GM12864 (cell line): ENCODE measurements around the gene WIPF2.

Source experiments
- DNase-seq: peaks from one replicate; pipeline ENCODE4 v3.0.0-alpha.2; 2011; ENCODE audit warnings: low read depth
- H3K4me3 ChIP-seq: 2 replicates; pipeline ENCODE4 v1.5.1; 2011; ENCODE audit warnings: mild to moderate bottlenecking, low read depth, low read length, control low read depth
- TF ChIP-seq, protein P1 (sequence below): IDR thresholded peaks from 2 replicates; pipeline ENCODE4 v1.5.1; 2011; ENCODE audit warnings: low read depth, mild to moderate bottlenecking, moderate library complexity, low read length, control low read depth, inconsistent platforms; ENCODE audit errors: missing control alignments

Gene WIPF2

DNA sequence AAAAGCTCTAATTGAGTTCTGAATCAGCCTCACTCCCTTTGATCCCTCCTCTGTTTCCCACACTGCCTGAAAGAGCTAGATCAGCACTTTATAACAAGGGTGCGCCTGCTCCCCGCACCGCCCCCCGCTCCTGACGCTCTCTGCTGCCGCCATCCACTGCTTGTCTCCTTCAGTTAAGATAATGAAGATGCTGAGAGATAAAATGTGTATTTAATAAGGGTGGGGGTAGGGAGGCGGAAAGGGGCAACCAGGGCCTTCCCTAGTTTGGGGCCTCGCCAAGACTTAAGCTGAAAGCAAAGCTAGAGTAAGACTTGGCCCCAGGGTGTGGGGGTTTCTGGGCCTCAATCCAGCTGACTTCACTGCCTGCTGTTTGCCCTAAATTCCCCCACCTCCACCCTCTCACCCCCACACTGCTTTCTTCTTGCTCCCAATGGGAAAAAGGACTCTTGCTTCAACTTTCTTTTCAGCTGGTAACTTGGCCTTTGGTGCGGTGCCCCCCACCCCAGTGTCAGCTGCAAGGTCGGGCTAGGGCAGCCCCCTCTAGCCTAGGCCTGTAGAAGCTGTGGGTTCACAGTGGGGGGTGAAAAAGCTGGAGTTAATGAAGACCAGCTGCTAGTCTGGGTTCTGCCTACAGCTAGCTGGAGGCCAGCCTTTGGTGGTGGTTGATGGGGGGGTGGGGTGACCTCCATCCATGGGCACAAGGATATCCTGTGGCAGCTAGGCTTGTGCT, 88.1 kb downstream of the WIPF2 start:
- no peak overlapping the region for H3K4me3 ChIP-seq
- TF ChIP-seq, protein P1, sequence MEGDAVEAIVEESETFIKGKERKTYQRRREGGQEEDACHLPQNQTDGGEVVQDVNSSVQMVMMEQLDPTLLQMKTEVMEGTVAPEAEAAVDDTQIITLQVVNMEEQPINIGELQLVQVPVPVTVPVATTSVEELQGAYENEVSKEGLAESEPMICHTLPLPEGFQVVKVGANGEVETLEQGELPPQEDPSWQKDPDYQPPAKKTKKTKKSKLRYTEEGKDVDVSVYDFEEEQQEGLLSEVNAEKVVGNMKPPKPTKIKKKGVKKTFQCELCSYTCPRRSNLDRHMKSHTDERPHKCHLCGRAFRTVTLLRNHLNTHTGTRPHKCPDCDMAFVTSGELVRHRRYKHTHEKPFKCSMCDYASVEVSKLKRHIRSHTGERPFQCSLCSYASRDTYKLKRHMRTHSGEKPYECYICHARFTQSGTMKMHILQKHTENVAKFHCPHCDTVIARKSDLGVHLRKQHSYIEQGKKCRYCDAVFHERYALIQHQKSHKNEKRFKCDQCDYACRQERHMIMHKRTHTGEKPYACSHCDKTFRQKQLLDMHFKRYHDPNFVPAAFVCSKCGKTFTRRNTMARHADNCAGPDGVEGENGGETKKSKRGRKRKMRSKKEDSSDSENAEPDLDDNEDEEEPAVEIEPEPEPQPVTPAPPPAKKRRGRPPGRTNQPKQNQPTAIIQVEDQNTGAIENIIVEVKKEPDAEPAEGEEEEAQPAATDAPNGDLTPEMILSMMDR: no peak
- DNase-seq: no peak

DNA sequence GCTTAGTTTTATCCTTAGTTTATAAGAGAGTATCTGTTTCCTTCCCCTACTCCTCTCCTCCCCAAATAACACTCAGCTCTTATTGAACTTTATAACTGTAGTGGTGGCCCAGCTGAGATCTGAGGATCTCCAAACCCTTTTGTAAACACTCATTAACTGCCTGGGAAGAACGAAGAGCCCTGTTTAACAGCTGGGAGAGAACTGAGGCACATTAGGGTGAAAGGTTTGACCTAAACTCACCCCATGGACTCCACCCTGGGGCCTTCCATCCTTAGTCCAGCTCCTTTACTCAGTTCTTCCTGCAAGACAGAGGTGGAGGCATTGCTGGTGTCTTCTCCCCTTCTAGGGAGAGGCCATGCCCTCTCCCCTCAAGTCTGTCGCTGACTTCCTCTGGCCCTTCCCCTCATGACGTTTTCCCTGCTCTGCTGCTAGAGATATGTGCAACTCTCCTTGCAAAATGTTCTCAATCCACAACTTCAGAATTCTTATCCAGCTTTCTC, 88.7 kb downstream of the WIPF2 start:
- H3K4me3 ChIP-seq: no peak overlapping the region
- no peak for DNase-seq
- TF ChIP-seq, protein P1: no peak

DNA sequence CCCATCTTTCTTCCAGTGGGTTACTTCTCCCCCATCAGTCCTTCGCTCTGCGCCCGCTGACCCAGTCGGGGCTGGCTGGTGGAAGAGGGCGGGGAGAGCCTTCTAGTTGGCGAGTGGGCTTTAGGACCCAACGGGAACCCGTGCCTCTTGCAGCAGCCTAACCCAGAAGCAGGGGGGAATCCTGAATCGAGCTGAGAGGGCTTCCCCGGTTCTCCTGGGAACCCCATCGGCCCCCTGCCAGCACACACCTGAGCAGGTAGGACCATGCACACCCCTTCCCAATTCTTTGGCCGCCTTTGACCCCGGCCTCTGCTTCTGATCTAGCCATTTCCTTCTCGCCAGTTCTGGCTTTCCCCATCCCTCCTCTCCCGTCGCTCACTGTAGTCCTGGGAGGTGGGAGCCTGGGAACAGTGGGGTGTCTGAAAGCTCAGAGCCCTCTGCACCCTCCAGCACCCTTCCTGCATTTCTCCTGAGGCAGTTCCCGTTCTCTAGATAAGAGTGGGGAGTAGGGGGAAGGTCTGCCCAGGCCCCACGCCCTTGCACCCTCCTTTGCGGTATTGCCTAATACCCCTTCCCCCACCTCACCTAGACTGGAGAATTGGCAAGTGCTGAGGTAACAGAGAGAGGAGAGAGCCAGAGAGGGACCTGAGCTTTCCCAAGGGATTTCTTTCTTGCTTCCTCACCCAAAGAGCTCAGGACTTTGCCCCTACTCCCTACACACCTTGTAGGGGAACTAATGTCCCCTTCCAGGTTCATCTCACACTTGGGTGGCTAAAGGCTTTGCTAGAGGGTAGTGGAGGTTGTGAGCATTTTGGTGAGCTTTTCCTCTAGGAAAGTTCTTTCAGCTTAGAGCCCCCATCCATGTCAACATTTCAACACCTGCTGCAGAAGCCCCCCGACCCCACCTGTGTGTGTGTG, 90.2 kb downstream of the WIPF2 start, which contains the start of gene RARA:
TSS of gene RARA (plus strand) at position 150 of the 918 bp plus-strand sequence. CDS start 22,039 bp downstream, outside the sequence.
- H3K4me3 ChIP-seq: no peak within 1 kb of the TSS
- DNase-seq: no peak
- TF ChIP-seq, protein P1: no peak

DNA sequence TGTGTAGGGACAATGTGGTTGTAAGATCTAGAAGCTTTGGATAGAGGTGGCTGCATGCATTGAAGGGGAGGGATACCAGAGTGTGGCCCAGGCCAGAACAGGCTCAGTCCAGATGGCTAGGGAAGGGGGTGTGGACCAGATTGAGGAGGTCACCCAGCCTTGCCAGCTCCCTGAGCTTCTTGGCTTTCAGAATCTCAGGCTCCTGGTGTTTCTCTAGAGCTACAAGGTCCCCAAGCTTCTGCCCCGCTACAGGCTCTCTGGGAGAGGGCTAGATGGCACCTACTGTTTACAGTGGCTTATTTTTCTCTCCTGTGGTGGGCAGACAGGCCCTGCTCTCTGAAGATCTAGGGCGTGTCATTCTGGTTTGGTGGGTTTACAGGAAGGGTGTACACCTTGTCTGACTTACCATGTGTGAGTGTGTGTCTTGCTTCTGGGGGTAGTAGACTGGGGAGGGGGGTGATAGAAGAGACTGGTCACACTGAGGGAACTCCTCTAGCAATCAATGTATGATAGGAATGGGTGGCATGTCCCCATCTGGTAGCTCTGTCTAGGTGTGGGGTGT, 90.9 kb downstream of the WIPF2 start:
- H3K4me3 ChIP-seq: no peak overlapping the region
- DNase-seq: no peak
- TF ChIP-seq, protein P1: no peak

DNA sequence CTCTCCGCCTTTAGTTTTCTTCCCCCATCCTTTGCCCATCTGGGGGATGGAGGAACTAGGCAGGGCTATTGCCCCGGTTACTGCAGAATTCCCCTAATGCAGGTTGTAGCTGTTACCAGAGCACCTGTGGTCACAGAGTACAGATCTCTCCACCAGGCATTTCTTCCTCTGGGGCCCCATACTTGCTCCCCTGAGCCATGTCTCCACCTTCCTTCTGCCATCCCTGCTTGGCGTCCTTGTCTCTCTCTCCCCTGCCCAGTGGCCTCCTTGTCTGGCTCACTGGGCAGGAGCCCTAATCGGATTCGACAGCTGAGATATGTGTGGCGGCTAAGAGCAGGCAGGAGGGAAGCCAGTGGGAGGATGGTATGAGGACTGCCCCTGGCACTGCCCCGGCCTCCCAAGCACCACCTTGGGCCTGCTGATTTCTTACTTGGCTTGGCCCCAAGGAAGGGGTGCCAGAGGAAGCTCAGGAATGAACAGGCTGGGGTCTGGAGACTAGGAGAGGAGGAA, 91.8 kb downstream of the WIPF2 start:
- TF ChIP-seq, protein P1: no peak
- DNase-seq: no peak

DNA sequence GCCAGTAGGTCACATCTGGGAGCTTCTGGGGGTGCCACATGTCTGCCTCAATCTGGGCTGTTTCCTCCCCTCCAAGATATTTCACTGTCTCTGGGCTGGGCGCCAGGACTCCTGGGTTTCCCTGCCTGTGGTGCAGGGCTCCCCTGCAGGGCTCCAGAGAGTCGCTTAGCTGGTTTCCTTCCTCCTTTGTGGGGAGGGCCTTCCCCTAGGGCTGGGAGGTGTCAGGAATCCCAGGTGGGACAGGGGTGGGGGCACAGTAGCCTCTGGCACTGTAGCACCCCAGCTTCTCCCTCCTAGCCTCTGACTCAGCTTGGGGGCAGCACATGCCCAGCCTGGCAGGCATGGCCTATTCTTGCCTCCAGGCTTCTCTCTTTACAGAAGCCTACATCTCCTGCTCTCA, 92.5 kb downstream of the WIPF2 start:
- TF ChIP-seq, protein P1: no peak
- no peak for DNase-seq
- no peak overlapping the region for H3K4me3 ChIP-seq

More for the DNA sequence above, 91.8 kb downstream of the WIPF2 start:
- no peak overlapping the region for H3K4me3 ChIP-seq
